ENCODE measurements around the gene IGFBPL1.

IGFBPL1 gene

DNA sequence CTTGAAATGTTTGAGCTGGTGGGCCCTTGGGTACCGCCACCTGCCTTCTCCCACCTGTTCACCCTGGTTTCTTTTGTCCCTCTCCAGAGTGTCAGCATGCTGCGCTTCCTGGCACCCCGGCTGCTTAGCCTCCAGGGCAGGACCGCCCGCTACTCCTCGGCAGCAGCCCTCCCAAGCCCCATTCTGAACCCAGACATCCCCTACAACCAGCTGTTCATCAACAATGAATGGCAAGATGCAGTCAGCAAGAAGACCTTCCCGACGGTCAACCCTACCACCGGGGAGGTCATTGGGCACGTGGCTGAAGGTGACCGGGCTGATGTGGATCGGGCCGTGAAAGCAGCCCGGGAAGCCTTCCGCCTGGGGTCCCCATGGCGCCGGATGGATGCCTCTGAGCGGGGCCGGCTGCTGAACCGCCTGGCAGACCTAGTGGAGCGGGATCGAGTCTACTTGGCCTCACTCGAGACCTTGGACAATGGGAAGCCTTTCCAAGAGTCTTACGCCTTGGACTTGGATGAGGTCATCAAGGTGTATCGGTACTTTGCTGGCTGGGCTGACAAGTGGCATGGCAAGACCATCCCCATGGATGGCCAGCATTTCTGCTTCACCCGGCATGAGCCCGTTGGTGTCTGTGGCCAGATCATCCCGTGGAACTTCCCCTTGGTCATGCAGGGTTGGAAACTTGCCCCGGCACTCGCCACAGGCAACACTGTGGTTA lies 28.4 kb downstream of the IGFBPL1 start:
- DNase-seq (ENCODE audit: low read depth) = no peak

GRCh38 chr9:38394416-38394815 lies 29.8 kb downstream of the IGFBPL1 start:
- no peak for DNase-seq (ENCODE audit: low read depth)

DNA sequence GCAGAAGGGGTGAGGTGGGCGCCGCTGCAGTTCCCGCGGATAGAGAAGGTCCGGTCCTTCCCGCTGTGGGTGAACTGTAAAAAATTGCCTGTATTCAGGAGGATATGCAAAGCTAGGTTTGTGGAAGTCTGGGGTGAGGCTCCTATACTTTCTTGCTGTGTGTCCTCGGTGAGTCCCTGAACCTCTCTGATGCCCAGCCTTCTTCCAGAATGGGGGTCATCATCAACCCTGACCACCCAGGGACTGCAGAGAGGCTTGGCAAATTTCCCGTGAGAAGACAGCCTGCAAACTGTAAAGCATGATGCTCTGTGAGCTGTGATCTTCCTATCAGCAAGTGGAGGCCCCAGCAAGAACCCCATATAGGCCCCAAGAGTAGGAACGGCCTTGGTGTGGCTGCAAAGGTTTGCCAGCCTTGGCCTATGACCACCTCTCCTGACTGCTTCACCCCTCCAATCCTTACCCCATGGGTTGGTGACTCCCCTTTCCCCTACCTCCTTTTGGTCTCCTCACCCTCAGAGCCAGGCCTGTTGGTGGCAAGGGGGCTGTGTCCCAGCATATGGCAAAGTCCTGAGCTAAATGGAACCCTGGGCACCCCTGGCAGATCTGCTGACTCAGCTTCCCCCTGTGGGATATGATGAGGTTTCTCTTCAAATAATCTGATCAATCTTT lies 31.0 kb downstream of the IGFBPL1 start:
- DNase-seq (ENCODE audit: low read depth) = no peak

- DNase-seq (ENCODE audit: low read depth) = peak; percentile 43
Observed at GRCh38 chr9:38392235-38393127, 31.8 kb downstream of the IGFBPL1 start, which contains the start of gene ALDH1B1. TSS of gene ALDH1B1 (plus strand) at chr9:38392702. CDS start at chr9:38395749, 3,047 bp downstream.

DNA sequence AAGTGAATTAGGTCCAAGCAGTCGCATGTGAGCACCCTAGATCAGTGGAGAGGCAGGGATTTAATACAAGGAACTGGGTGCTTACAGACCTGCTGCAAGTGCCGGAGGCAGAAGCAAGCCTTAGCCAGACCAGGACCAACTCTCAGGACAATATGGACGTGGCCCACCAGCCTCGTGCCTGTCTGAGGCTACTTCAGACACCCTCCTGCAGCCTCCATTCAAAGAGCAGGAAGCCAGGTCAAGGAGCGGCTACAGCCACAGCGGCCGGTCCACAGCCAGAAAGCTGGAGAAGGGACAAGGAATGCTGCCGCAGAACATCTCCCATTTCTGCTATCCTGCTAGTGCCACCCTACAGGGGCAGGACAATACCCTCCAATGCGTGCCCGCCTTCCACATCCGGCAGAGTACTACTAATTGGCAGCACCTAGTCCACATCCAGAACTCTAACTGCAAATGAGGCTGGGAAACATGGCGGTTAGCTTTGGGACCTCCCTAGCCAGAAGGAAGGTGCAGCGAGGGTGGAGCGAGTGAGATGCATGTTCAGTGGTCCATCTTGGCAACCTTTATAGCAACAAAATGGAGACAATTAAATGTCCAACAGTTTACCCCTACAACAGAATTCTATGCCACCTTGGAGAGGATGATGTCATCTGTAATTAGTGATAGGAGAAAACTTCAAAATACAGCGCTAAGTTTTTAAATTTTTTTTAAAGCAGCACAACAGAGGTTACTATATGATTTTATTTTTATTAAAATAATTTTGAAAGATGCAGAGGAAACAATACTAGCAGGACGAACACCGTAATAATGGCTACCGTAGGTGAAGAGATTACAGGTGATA lies 32.8 kb downstream of the IGFBPL1 start:
- DNase-seq (ENCODE audit: low read depth) = no peak

DNA sequence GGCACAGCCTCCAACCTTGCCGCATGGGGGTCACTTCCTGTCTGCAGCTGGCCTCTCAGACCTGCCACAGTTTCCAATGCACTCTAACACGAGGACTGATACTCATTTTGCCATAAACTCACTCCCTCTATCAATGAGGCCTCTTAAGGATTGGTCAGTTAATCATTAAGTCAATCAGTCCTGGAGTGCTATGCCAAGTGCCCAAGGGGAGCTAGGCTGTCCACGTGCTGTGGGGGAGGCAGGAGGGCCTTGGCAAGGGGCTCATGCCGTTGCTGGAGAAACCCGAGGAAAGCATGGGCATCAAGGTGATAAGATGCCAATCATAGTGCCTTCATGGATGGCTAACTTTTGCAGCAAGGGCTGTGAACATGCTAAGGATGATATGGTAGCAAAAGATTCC lies 33.4 kb downstream of the IGFBPL1 start:
- DNase-seq (ENCODE audit: low read depth) = no peak

GRCh38 chr9:38390442-38390841 lies 33.8 kb downstream of the IGFBPL1 start:
- no peak for DNase-seq (ENCODE audit: low read depth)

GRCh38 chr9:38389313-38389712 lies 34.9 kb downstream of the IGFBPL1 start:
- DNase-seq (ENCODE audit: low read depth) = no peak

GRCh38 chr9:38388283-38389223 lies 35.7 kb downstream of the IGFBPL1 start:
- DNase-seq (ENCODE audit: low read depth) = no peak

DNA sequence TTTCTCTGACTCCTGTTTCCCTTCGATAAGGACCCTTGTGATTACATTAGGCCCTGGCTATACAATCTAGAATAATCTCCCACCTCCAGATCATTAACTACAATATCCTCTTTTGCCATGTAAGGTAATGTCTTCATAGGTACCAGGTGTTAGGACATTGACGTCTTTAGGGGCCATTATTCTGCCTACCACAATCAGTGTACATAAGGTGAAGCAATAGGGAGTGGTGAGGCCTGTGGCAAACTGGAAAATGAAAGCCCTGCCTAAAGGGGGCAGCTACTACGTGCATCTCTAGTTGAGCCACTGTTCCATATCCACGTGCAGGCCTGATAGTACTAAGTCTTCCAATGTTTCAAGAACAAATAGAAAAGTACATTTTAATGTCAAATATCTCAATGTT lies 36.5 kb downstream of the IGFBPL1 start:
- DNase-seq (ENCODE audit: low read depth) = no peak

GRCh38 chr9:38387066-38387465 lies 37.2 kb downstream of the IGFBPL1 start:
- no peak for DNase-seq (ENCODE audit: low read depth)

GRCh38 chr9:38386319-38386895 lies 37.8 kb downstream of the IGFBPL1 start:
- no peak for DNase-seq (ENCODE audit: low read depth)

- no peak for DNase-seq (ENCODE audit: low read depth)
Observed at GRCh38 chr9:38385896-38386295, 38.4 kb downstream of the IGFBPL1 start.

DNA sequence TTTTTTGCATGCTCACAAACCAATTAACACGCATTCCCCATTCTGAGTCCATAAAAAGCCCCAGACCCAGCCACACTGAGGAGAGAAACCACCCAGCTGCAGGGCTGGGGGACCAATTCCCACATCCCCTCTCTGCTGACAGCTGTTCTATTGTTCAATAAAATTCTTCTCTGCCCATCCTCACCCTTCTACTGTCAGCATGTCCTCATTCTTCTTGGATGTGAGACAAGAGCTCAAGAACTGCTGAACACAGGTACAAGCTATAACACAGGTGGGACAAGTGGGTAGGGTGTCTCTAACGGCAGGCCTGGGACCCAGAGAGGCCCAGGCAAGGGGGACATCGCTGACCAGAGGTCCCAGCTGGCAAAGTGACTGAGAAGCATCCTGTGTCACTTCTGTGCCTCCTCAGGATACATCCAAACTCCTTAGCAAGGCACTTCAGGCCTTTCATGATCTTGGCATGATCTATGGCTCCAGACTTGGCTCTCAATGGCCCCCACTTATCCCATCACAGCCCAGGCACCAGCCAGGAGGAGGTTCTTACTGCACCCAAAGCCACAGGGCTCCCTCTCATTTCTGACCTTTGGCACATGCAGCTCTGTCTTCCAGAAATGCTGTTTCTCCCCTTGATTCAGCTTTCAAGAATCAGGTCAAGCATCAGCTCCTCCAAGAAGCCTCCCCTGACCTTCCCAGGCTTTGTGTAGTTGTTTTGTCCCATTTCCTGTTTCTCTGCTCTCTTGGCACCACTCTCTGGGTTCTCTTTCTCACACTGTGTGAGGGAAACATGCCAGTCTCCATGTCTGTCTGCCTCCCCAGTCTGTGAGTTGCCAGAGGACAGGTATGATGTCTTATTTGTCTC lies 39.0 kb downstream of the IGFBPL1 start:
- DNase-seq (ENCODE audit: low read depth) = no peak

- no peak for DNase-seq (ENCODE audit: low read depth)
Observed at GRCh38 chr9:38382141-38382540, 42.1 kb downstream of the IGFBPL1 start.

- no peak for DNase-seq (ENCODE audit: low read depth)
Observed at GRCh38 chr9:38380872-38381534, 43.3 kb downstream of the IGFBPL1 start.

- DNase-seq (ENCODE audit: low read depth) = no peak
Observed at GRCh38 chr9:38380230-38380871, 43.9 kb downstream of the IGFBPL1 start.
